GM19043 (cell line): Measurements from ENCODE around the gene DCANP1.

ENCODE experiments used
- ATAC-seq: cut with Tn5 transposase; IDR thresholded peaks from one replicate; pipeline ENCODE4 v1.9.1; 2021; ENCODE audit warnings: low read depth; ENCODE audit not compliant: unreplicated experiment

The DCANP1 gene

GRCh38 chr5:135458356-135458755 lies 11.2 kb upstream of the DCANP1 start:
- ATAC-seq, result no peak

- peak; percentile 72 for ATAC-seq
These were observed 10.4 kb upstream of the DCANP1 start for GRCh38 chr5:135457424-135458071.

GRCh38 chr5:135456238-135457099 lies 9.3 kb upstream of the DCANP1 start:
- ATAC-seq, result peak; percentile 45

- ATAC-seq, result no peak
These were observed 8.7 kb upstream of the DCANP1 start for GRCh38 chr5:135455876-135456237.

GRCh38 chr5:135454946-135455345 lies 7.8 kb upstream of the DCANP1 start:
- ATAC-seq, result no peak

- no peak for ATAC-seq
These were observed 6.5 kb upstream of the DCANP1 start for GRCh38 chr5:135453613-135454012.

- no peak for ATAC-seq
These were observed 5.3 kb upstream of the DCANP1 start, which contains the start of gene TIFAB for GRCh38 chr5:135452321-135453030. Gene TIFAB, minus strand, starts transcription at chr5:135452351. Its CDS starts 2,412 bp downstream, at chr5:135449939.

- no peak for ATAC-seq
These were observed 4.6 kb upstream of the DCANP1 start for GRCh38 chr5:135451581-135452320.

- no peak for ATAC-seq
These were observed 3.8 kb upstream of the DCANP1 start for GRCh38 chr5:135450952-135451351.

- no peak for ATAC-seq
These were observed 3.2 kb upstream of the DCANP1 start for GRCh38 chr5:135450336-135450735.

- no peak for ATAC-seq
These were observed 2.5 kb upstream of the DCANP1 start for GRCh38 chr5:135449644-135450043.

- ATAC-seq, result no peak
These were observed 1.8 kb upstream of the DCANP1 start for GRCh38 chr5:135448791-135449507.

GRCh38 chr5:135448071-135448739 lies 1.1 kb upstream of the DCANP1 start:
- ATAC-seq, result no peak

- ATAC-seq, result no peak
These were observed 533 bp downstream of the DCANP1 start for GRCh38 chr5:135446615-135447014.

GRCh38 chr5:135446206-135446605 lies 942 bp downstream of the DCANP1 start:
- no peak for ATAC-seq

GRCh38 chr5:135445306-135445985 lies 1.7 kb downstream of the DCANP1 start:
- no peak for ATAC-seq

- ATAC-seq, result no peak
These were observed 2.3 kb downstream of the DCANP1 start for GRCh38 chr5:135444881-135445280.

- no peak for ATAC-seq
These were observed 2.8 kb downstream of the DCANP1 start for GRCh38 chr5:135444360-135444759.
